SK-N-MC (cell line): Measurements from ENCODE around the gene PPP1R1C.

ENCODE experiments used
- DNase-seq: peaks from one replicate; pipeline ENCODE4 v3.0.0-alpha.2; 2011; ENCODE audit warnings: low read depth, low spot score
- H3K27ac ChIP-seq: fragments of 200-600 bp; sonication (generic); 2 replicates; pipeline ENCODE4 v1.5.1; 2016; ENCODE audit warnings: mixed run types
- H3K36me3 ChIP-seq: fragments of 200-600 bp; sonication (generic); 2 replicates; pipeline ENCODE4 v1.6.1; 2017; ENCODE audit warnings: antibody characterized with exemption, low read length, mixed read lengths; ENCODE audit not compliant: insufficient read depth
- H3K4me3 ChIP-seq: fragments of 200-600 bp; sonication (generic); 2 replicates; pipeline ENCODE4 v1.5.1; 2016
- H3K9ac ChIP-seq: fragments of 200-600 bp; sonication (generic); 2 replicates; pipeline ENCODE4 v1.8.0; 2017; ENCODE audit warnings: mixed run types, mixed read lengths; ENCODE audit not compliant: insufficient read length
- H3K9me3 ChIP-seq: fragments of 200-600 bp; sonication (generic); 2 replicates; pipeline ENCODE4 v1.6.1; 2017; ENCODE audit warnings: low read depth, mild to moderate bottlenecking, antibody characterized with exemption, low read length, moderate library complexity, mixed read lengths
- EZH2 ChIP-seq: fragments of 200-600 bp; sonication (generic); IDR thresholded peaks from one replicate; pipeline ENCODE4 v1.6.1; 2017; ENCODE audit warnings: antibody characterized with exemption
- FOXP2 ChIP-seq: optimal IDR thresholded peaks from 2 replicates; pipeline ENCODE3; 2011; ENCODE audit warnings: mild to moderate bottlenecking, moderate library complexity; ENCODE audit not compliant: insufficient read depth; ENCODE audit errors: extremely low read length, control extremely low read depth
- POLR2AphosphoS5 ChIP-seq: IDR thresholded peaks from 2 replicates; pipeline ENCODE4 v1.6.1; 2012; ENCODE audit warnings: mild to moderate bottlenecking, low read depth, low read length, borderline replicate concordance

The PPP1R1C gene

DNA sequence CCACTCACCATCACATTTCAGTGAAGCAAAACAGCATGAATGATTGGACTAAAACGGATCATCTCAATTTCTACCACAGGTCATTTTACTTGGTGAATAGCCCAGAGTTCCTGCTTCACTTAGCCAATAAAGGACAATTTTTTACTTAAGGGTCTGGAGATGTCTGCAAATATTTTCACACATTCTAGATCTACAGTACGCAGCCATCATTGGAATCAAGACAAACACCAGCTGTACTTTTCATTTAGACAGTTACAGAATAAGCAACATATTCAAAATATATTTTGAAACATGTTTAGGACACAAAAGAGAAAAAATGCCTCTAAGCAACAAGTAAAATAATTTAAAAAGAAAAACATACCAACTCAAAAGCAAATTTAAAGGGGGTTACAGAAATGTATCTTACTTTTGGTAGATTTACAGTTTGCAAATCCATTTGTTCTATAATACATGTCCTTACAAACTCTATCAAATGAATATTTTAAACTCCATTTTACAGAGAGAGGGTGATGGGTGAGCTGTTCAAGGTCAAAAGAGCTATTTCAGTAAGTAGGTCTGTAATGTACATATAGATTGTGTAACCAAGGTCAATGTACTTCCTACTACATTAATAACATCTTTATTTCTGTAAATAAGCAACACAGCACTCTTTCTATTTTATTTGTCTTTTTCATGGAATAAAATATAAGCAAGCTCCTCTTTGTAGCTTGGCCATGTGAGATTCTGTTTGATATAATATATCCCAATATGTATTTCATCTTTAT, 13.4 kb downstream of the PPP1R1C start:
- DNase-seq = no peak
- TF ChIP-seq EZH2 (no peak), POLR2AphosphoS5 (no peak), FOXP2 (no peak)
- Histone ChIP-seq H3K36me3 (no peaks in the 10 kb centered on the region), H3K27ac (no peak overlapping the region), H3K9ac (no peak overlapping the region), H3K4me3 (no peak overlapping the region), H3K9me3 (no peaks in the 10 kb centered on the region)

- no peak overlapping the region for H3K27ac ChIP-seq
- H3K9me3 ChIP-seq = no peaks in the 10 kb centered on the region
- TF ChIP-seq EZH2 = no peak
- no peak for TF ChIP-seq POLR2AphosphoS5
- no peak for TF ChIP-seq FOXP2
- H3K4me3 ChIP-seq = no peak overlapping the region
- H3K9ac ChIP-seq = no peak overlapping the region
- H3K36me3 ChIP-seq = no peaks in the 10 kb centered on the region
- DNase-seq = no peak
Measured at GRCh38 chr2:181999911-182000310, 14.3 kb downstream of the PPP1R1C start.

DNA sequence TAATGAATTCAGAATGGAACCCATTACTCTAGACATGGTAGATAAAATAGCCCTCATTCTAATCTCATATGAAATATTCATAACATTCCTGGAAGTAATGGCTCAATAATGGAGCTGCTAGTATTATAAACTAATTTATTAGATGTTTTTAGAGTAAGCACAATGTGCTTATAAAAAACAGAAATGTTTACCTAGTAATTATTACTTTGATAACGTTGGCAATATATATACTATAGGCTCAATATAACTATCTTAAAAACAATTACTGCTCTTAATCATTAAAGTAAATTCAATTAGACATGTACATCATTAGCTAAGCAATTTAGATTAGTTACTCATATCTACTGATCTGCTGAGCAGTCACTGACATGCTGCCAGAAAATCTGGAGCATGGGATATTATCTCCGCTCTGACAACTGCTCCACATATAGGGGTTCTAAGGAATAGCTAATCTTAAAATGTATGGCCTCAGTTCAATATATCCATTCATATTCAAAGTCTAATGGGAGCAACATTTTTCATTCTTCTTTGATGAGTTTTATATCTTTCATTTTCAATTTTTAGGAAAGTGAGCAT, 19.4 kb downstream of the PPP1R1C start:
- TF ChIP-seq EZH2 (no peak), POLR2AphosphoS5 (no peak), FOXP2 (no peak)
- no peaks in the 10 kb centered on the region for H3K9me3 ChIP-seq
- no peak overlapping the region for H3K27ac ChIP-seq
- DNase-seq = no peak
- no peaks in the 10 kb centered on the region for H3K36me3 ChIP-seq
- H3K9ac ChIP-seq = no peak overlapping the region
- H3K4me3 ChIP-seq = no peak overlapping the region

DNA sequence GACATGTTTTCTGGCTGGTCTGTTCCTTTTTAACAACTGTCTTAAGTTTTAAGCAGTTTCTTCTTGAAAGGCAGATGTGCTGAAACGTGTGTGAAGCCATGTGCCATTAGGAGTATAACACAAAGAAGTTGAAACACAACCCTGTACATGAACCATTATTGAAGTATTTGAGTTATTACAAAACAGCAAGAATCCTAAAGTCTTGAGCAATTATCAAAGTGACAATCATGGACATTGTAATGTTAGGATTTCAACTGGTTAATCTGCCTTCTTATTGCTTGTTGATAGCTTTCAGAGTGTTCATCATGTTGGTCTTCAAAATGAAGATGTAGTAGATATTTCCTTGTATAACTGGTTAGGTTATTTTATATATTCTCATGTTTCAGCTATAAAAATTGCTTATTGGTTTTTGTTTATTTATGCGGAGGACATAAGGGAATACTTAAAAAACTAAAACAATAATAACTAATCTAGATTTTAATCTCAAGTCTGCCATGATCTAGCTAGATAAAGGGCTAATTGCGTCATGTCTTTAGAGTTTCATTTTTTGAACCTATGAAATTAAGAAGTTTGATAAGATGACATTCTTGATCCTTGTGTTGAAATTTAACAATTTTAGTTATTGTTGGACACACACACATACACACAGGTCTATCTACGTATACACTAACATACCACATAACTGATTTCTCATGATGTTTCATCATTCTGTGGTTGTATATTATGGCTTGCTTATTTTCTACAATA, 21.1 kb downstream of the PPP1R1C start:
- H3K9me3 ChIP-seq = no peaks in the 10 kb centered on the region
- no peak for DNase-seq
- H3K9ac ChIP-seq = no peak overlapping the region
- TF ChIP-seq EZH2 (no peak), POLR2AphosphoS5 (no peak), FOXP2 (no peak)
- H3K27ac ChIP-seq = no peak overlapping the region
- no peak overlapping the region for H3K4me3 ChIP-seq
- H3K36me3 ChIP-seq = no peaks in the 10 kb centered on the region

GRCh38 chr2:182014284-182014683, 28.6 kb downstream of the PPP1R1C start:
- TF ChIP-seq POLR2AphosphoS5 (no peak), EZH2 (no peak)
- no peaks in the 10 kb centered on the region for H3K9me3 ChIP-seq
- DNase-seq = no peak
- H3K4me3 ChIP-seq = no peak overlapping the region
- no peak overlapping the region for H3K27ac ChIP-seq
- H3K9ac ChIP-seq = no peak overlapping the region
- no peaks in the 10 kb centered on the region for H3K36me3 ChIP-seq

GRCh38 chr2:182015334-182016109, 29.9 kb downstream of the PPP1R1C start:
- DNase-seq = no peak
- H3K4me3 ChIP-seq = no peak overlapping the region
- no peaks in the 10 kb centered on the region for H3K9me3 ChIP-seq
- H3K27ac ChIP-seq = no peak overlapping the region
- H3K36me3 ChIP-seq = no peaks in the 10 kb centered on the region
- H3K9ac ChIP-seq = no peak overlapping the region
- TF ChIP-seq FOXP2 = no peak

GRCh38 chr2:182018218-182018617, 32.6 kb downstream of the PPP1R1C start:
- no peak overlapping the region for H3K27ac ChIP-seq
- no peak for DNase-seq

GRCh38 chr2:182019731-182020130, 34.1 kb downstream of the PPP1R1C start:
- no peak for DNase-seq
- TF ChIP-seq FOXP2 (no peak), EZH2 (no peak), POLR2AphosphoS5 (no peak)
- Histone ChIP-seq H3K36me3 (no peaks in the 10 kb centered on the region), H3K4me3 (peak overlapping the region; percentile 57), H3K27ac (peak overlapping the region; percentile 94), H3K9ac (no peak overlapping the region), H3K9me3 (peaks cover 2% of the 10 kb centered on the region; the same call in 1 of the 2 replicates)

More at GRCh38 chr2:182018218-182018617, 32.6 kb downstream of the PPP1R1C start:
- Histone ChIP-seq H3K9me3 (peaks cover 2% of the 10 kb centered on the region; the same call in 1 of the 2 replicates), H3K4me3 (no peak overlapping the region), H3K36me3 (no peaks in the 10 kb centered on the region), H3K9ac (no peak overlapping the region)
- no peak for TF ChIP-seq POLR2AphosphoS5
- no peak for TF ChIP-seq FOXP2
- TF ChIP-seq EZH2 = no peak
